SK-N-MC (cell line): ENCODE data around the gene TEKT1.
A peak's percentile ranks its signal among the peaks of the same experiment; 100 is the strongest.
"Not testable (repeated sequence)": the region's sequence is repeated elsewhere in the genome, so short reads cannot be mapped to it uniquely, and the experiment has no call there.

Experiments
- DNase-seq: peaks from one replicate; pipeline ENCODE4 v3.0.0-alpha.2; 2011; ENCODE audit warnings: low read depth, low spot score
- H3K27ac ChIP-seq: fragments of 200-600 bp; sonication (generic); 2 replicates; pipeline ENCODE4 v1.5.1; 2016; ENCODE audit warnings: mixed run types
- H3K36me3 ChIP-seq: fragments of 200-600 bp; sonication (generic); 2 replicates; pipeline ENCODE4 v1.6.1; 2017; ENCODE audit warnings: antibody characterized with exemption, low read length, mixed read lengths; ENCODE audit not compliant: insufficient read depth
- H3K4me3 ChIP-seq: fragments of 200-600 bp; sonication (generic); 2 replicates; pipeline ENCODE4 v1.5.1; 2016
- H3K9ac ChIP-seq: fragments of 200-600 bp; sonication (generic); 2 replicates; pipeline ENCODE4 v1.8.0; 2017; ENCODE audit warnings: mixed run types, mixed read lengths; ENCODE audit not compliant: insufficient read length
- H3K9me3 ChIP-seq: fragments of 200-600 bp; sonication (generic); 2 replicates; pipeline ENCODE4 v1.6.1; 2017; ENCODE audit warnings: low read depth, mild to moderate bottlenecking, antibody characterized with exemption, low read length, moderate library complexity, mixed read lengths
- EZH2 ChIP-seq: fragments of 200-600 bp; sonication (generic); IDR thresholded peaks from one replicate; pipeline ENCODE4 v1.6.1; 2017; ENCODE audit warnings: antibody characterized with exemption
- FOXP2 ChIP-seq: optimal IDR thresholded peaks from 2 replicates; pipeline ENCODE3; 2011; ENCODE audit warnings: mild to moderate bottlenecking, moderate library complexity; ENCODE audit not compliant: insufficient read depth; ENCODE audit errors: extremely low read length, control extremely low read depth
- POLR2AphosphoS5 ChIP-seq: IDR thresholded peaks from 2 replicates; pipeline ENCODE4 v1.6.1; 2012; ENCODE audit warnings: mild to moderate bottlenecking, low read depth, low read length, borderline replicate concordance

The TEKT1 gene

DNA sequence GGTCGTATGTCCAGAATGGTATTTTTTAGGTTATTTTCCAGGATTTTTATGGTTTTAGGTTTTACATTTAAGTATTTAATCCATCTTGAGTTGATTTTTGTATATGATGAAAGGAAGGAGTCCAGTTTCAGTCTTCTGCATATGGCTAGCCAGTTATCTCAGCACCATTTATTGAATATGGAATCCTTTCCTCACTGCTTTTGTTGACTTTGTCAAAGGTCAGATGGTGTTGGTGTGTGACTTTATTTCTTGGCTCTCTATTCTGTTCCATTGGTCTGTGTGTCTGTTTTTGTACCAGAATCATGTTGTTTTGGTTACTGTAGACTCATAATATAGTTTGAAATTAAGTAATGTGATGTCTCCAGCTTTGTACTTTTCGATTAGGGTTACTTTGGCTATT is 26.4 kb upstream of the TEKT1 start:
- H3K36me3 ChIP-seq = no peaks in the 10 kb centered on the region
- TF ChIP-seq EZH2 (no peak), FOXP2 (no peak), POLR2AphosphoS5 (no peak)
- no peak for DNase-seq
- no peak overlapping the region for H3K4me3 ChIP-seq
- no peaks in the 10 kb centered on the region for H3K9me3 ChIP-seq
- no peak overlapping the region for H3K9ac ChIP-seq
- no peak overlapping the region for H3K27ac ChIP-seq

DNA sequence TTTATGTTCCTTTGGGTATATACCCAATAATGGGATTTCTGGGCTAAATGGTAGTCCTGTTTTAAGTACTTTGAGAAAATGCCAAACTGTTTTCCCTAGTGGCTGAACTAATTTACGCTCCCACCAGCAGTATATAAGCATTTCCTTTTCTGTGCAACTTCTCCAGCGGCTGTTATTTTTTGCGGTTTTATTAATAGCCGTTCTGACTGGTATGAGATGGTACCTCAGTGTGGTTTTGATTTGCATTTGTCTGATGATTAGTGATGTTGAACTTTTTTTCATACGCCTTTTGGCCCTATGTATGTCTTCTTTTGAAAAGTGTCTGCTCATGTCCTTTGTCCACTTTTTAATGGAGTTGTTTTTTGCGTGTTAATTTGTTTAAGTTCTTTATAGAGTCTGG is 25.8 kb upstream of the TEKT1 start:
- no peaks in the 10 kb centered on the region for H3K9me3 ChIP-seq
- H3K9ac ChIP-seq = no peak overlapping the region
- H3K4me3 ChIP-seq = no peak overlapping the region
- peak; percentile 8 for DNase-seq
- no peak overlapping the region for H3K27ac ChIP-seq
- TF ChIP-seq POLR2AphosphoS5 (no peak), FOXP2 (no peak), EZH2 (no peak)
- no peaks in the 10 kb centered on the region for H3K36me3 ChIP-seq

DNA sequence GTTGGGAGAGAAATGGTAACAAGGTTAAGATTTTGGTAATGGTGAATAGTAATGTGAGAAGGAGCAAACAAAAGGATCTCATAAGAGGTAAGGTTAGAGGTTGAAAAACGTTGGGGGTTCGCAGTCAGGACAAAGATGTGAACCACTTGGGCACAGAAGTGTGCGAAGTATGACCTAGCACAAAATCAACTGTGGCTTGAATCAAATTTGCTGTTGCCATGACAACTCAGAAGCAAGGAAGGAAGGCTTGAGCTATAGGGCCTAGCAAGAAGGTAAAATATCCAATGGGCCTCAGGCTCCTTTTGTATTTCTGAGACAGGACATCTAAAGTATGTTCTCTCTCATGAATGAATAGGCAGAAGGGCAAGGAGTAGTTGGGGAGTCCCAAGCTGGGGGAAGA is 24.5 kb upstream of the TEKT1 start:
- no peak for TF ChIP-seq EZH2
- no peak for TF ChIP-seq FOXP2
- no peak for TF ChIP-seq POLR2AphosphoS5
- Histone ChIP-seq H3K9me3 (no peaks in the 10 kb centered on the region), H3K9ac (no peak overlapping the region), H3K4me3 (no peak overlapping the region), H3K36me3 (no peaks in the 10 kb centered on the region), H3K27ac (no peak overlapping the region)
- DNase-seq = no peak

DNA sequence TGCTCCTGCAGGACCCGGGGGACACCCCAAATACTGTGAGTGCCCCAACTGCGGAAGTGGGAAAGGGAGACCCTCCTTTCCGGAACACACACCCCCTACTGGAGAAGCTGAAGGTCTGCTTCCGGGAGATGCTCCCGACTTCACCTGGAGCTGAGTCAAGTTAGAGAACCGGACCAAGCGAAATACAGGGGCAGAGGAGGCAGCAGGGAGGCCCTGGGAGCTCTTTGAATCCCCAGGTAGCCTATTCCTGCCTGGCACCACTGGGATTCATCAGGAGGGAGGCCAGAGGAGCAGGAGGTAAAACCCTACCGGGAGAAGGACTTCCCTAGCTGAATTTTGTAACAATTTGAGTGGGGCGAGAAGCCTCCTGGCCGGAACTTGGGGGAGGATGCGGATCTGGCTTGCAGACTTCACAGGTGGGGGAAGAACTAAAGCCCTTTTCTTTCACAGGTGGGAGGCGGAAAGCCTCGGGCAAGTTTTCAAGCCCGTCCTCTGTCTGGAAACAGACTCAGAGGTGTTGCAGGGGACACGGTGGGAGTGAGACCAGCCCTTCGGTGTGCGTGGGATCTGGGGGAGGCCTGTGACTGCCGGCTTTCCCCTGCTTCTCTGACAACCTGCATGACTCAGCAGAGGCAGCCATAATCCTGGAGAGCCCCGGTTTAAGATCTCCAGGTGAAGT is 22.4 kb upstream of the TEKT1 start:
- H3K36me3 ChIP-seq = no peaks in the 10 kb centered on the region
- H3K4me3 ChIP-seq = no peak overlapping the region
- H3K9ac ChIP-seq = no peak overlapping the region
- no peak overlapping the region for H3K27ac ChIP-seq
- TF ChIP-seq EZH2 = no peak
- no peak for TF ChIP-seq FOXP2
- TF ChIP-seq POLR2AphosphoS5 = no peak
- no peak for DNase-seq
- H3K9me3 ChIP-seq = no peaks in the 10 kb centered on the region

DNA sequence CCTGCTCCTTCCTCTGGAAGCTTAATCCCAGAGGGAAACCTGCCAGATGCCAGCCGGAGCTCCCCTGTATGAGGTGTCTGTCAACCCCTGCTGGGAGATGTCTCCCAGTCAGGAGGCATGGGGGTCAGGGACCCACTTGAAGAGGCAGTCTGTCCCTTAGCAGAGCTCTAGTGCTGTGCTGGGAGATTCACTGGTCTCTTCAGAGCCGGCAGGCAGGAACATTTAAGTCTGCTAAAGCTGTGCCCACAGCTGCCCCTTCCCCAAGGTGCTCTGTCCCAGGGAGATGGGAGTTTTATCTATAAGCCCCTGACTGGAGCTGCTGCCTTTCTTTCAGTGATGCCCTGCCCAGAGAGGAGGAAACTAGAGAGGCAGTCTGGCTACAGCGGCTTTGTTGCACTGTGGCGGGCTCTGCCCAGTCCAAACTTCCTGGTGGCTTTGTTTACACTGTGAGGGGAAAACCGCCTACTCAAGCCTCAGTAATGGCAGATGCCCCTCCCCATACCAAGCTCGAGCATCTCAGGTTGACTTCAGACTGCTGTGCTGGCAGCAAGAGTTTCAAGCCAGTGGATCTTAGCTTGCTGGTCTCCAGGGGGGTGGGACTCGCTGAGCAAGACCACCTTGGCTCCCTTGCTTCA is 17.1 kb upstream of the TEKT1 start:
- not testable (repeated sequence) for DNase-seq, H3K36me3 ChIP-seq, H3K27ac ChIP-seq, H3K9me3 ChIP-seq, H3K4me3 ChIP-seq, H3K9ac ChIP-seq

DNA sequence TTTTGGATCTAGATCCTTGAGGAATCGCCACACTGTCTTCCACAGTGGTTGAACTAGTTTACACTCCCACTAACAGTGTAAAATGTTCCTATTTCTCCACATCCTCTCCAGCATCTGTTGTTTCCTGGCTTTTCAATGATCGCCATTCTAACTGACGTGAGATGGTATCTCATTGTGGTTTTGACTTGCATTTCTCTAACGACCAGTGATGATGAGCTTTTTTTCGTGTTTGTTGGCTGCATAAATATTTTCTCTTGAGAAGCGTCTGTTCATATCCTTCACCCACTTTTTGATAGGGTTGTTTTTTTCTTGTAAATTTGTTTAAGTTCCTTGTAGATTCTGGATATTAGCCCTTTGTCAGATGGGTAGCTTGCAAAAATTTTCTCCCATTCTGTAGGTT is 14.6 kb upstream of the TEKT1 start:
- not testable (repeated sequence) for H3K4me3 ChIP-seq, DNase-seq, H3K9ac ChIP-seq, H3K36me3 ChIP-seq, H3K27ac ChIP-seq, H3K9me3 ChIP-seq

DNA sequence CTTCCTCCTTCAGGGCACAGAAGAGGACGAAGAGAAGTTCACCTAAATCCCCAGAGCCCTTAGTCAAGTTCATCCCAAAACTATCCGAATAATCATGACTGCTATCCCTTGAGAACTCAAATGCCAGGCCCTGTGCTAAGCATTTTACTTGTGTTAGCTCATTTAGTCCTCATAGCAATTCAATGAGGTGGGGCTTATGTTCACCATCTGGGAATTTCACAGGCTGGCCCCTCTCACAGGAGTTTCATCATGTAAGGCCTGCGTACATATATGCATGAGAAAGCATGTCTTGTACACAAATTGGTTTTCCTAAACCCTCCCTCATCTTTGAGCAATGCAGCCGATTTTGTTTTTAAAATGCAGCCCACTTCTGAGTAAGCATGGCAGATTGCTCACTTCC is 12.9 kb upstream of the TEKT1 start:
- H3K9me3 ChIP-seq, DNase-seq, H3K9ac ChIP-seq, H3K4me3 ChIP-seq, H3K27ac ChIP-seq, H3K36me3 ChIP-seq: not testable (repeated sequence)

DNA sequence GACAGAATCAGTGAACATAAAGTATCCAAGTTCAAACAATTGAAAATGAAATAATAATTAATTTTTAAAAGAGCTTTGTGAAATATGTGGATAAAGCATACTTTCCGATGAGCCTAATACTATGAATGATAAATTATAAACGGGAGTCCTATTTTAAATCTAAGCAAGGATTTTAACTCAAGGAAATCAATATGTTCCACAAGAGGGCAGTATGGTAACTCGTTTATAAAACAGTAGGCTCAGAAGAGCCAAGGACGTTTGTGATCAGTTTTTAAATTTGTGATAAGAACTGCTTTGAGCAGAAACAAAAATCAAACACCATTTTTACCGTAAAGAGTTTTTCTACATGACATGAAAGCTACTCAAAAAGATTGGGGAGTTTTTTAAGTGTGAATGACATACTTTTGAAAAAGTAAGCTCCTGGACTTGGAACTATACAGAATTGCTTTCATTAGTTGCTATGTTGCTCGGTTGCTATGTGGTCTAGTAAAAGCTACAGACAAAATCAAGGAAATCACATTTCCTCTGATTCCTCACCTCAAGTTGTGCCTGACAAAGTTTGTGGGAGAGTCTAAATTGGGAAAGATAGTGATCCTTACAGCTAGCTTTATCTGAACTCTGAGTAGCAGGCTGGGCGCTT is 11.8 kb upstream of the TEKT1 start:
- peak; percentile 6 for DNase-seq
- Histone ChIP-seq H3K4me3 (no peak overlapping the region), H3K9ac (no peak overlapping the region), H3K36me3 (no peaks in the 10 kb centered on the region), H3K9me3 (no peaks in the 10 kb centered on the region), H3K27ac (no peak overlapping the region)
- TF ChIP-seq EZH2 = no peak
- no peak for TF ChIP-seq FOXP2

DNA sequence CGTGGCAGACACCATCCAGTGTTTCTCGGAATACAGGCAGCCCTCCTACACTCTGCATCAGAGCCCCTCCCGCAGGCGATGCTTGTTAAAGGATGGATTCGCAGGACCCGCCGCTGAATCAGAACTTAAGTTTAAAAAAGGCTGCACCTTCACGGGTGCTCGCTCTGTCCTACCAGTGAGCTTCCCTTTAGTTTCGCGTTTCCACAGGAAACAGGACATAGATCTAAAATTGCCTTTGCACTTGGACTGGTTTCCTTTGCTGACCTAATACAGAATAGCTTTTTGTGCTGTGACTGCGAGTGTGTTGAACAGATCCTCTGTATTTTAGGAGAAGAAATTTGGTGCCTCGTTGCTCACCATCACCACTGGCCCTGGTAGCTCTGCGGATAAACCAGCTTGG is 10.2 kb upstream of the TEKT1 start:
- H3K27ac ChIP-seq, H3K4me3 ChIP-seq, H3K9me3 ChIP-seq, DNase-seq, H3K36me3 ChIP-seq, H3K9ac ChIP-seq: not testable (repeated sequence)
